Mesendoderm (in vitro differentiated cells): ENCODE data around the gene IFNL1.

Experiments used
- DNase-seq: peaks from one replicate; pipeline ENCODE4 v3.0.0; 2013
- H2AK5ac ChIP-seq: 2 replicates; pipeline ENCODE4 v1.6.1; 2013; ENCODE audit warnings: low read length, inconsistent platforms
- H2BK120ac ChIP-seq: 2 replicates; pipeline ENCODE4 v1.6.1; 2013; ENCODE audit warnings: low read depth, mild to moderate bottlenecking, low read length, moderate library complexity, mixed read lengths
- H2BK15ac ChIP-seq: replicated peaks from 2 replicates; pipeline ENCODE4 v1.6.1; 2013; ENCODE audit warnings: low read depth, mild to moderate bottlenecking, moderate library complexity
- H2BK5ac ChIP-seq: 2 replicates; pipeline ENCODE4 v1.6.1; 2013; ENCODE audit warnings: low read length, inconsistent platforms
- H3K18ac ChIP-seq: 2 replicates; pipeline ENCODE4 v1.6.1; 2013; ENCODE audit warnings: mild to moderate bottlenecking, low read length, mixed read lengths
- H3K23ac ChIP-seq: one replicate; pipeline ENCODE4 v1.6.1; 2013; ENCODE audit warnings: low read length
- H3K27ac ChIP-seq: 2 replicates; pipeline ENCODE4 v1.5.1; 2013; ENCODE audit warnings: low read depth, mild to moderate bottlenecking, inconsistent platforms, low read length, moderate library complexity
- H3K27me3 ChIP-seq: 2 replicates; pipeline ENCODE4 v1.6.1; 2013; ENCODE audit warnings: low read length, control low read depth, mild to moderate bottlenecking, inconsistent platforms; ENCODE audit not compliant: insufficient read depth, poor library complexity
- H3K36me3 ChIP-seq: 2 replicates; pipeline ENCODE4 v1.6.1; 2013; ENCODE audit warnings: low read length, inconsistent platforms; ENCODE audit not compliant: control insufficient read depth, insufficient read depth
- H3K4ac ChIP-seq: one replicate; pipeline ENCODE4 v1.6.1; 2013; ENCODE audit warnings: low read depth, mild to moderate bottlenecking, low read length, moderate library complexity
- H3K4me1 ChIP-seq: 2 replicates; pipeline ENCODE4 v1.6.1; 2013; ENCODE audit warnings: low read depth, low read length, inconsistent platforms; ENCODE audit not compliant: control insufficient read depth
- H3K4me2 ChIP-seq: 2 replicates; pipeline ENCODE4 v1.6.1; 2013; ENCODE audit warnings: low read length
- H3K4me3 ChIP-seq: 2 replicates; pipeline ENCODE4 v1.5.1; 2013; ENCODE audit warnings: mild to moderate bottlenecking, low read length
- H3K56ac ChIP-seq: one replicate; pipeline ENCODE4 v1.6.1; 2013; ENCODE audit warnings: low read length
- H3K79me1 ChIP-seq: 2 replicates; pipeline ENCODE4 v1.6.1; 2013; ENCODE audit warnings: low read length, inconsistent platforms
- H3K79me2 ChIP-seq: 2 replicates; pipeline ENCODE4 v1.6.1; 2013; ENCODE audit warnings: mild to moderate bottlenecking, low read length; ENCODE audit not compliant: control insufficient read depth, insufficient read depth
- H3K9ac ChIP-seq: 2 replicates; pipeline ENCODE4 v1.6.1; 2013; ENCODE audit warnings: low read length, inconsistent platforms
- H4K5ac ChIP-seq: one replicate; pipeline ENCODE4 v1.6.1; 2013; ENCODE audit warnings: low read length
- H4K8ac ChIP-seq: one replicate; pipeline ENCODE4 v1.6.1; 2013; ENCODE audit warnings: low read depth, mild to moderate bottlenecking, control low read depth, low read length, moderate library complexity
- WGBS: extraction: QIAGEN DNeasy Blood & Tissue Kit; methylation state at CpG from one replicate; pipeline ENCODE4 v1.1.7; 2013; ENCODE audit warnings: low lambda C conversion rate, missing lambda C conversion rate; ENCODE audit not compliant: insufficient coverage; ENCODE audit errors: extremely low coverage; 5-methylcytosine and 5-hydroxymethylcytosine counted together

Gene IFNL1

DNA sequence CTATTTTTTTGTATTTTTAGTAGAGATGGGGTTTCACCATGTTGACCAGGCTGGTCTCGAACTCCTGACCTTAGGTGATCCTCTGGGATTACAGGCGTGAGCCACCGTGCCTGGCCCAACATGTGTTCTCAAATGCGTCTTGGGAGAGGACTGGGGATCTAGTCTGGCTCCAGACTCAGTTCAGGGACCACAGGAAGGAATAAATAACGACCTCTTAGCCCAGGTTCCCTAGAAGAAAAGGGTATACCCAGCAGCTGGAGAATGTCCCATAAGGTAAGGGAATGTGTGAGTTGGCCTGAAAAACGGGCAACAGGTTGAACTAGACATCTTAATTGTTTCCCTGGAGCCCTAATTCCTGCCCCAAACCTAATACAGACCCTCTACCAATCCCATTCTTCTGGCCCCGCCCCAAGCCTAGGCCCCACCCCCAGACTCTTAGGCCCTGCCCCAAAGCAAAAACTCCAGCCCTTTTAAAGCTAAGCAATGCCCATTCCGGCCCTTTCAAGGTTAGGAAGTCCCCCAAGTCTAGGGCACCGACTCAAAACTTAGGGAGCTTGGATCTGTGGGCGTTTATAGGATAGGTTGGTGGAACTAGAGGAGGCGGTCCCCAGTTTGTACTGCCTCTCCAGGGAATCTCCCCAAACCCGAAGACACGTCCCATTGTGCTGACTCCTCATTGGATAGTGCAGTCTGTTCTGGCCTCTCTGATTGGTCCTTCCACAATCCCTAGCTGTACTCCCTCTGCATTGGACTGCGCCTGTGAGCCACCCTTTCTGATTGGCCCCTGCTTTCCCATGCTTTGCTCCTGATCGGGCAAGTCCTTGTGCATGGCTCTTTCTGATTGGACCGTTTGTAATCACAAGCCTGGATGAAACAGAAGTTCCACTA is 29.8 kb downstream of the IFNL1 start:
- Histone ChIP-seq H3K79me1 (no peaks in the 10 kb centered on the region), H4K8ac (no peak overlapping the region), H4K5ac (no peak overlapping the region), H2AK5ac (no peak overlapping the region), H3K18ac (no peak overlapping the region), H3K4me2 (no peak overlapping the region), H3K27ac (no peak overlapping the region), H3K9ac (no peak overlapping the region), H3K23ac (no peak overlapping the region), H3K4me3 (no peak overlapping the region), H3K4ac (no peak overlapping the region), H3K79me2 (no peaks in the 10 kb centered on the region), H3K36me3 (no peaks in the 10 kb centered on the region), H2BK5ac (no peak overlapping the region), H3K56ac (no peak overlapping the region), H2BK120ac (no peak overlapping the region), H2BK15ac (no peak overlapping the region), H3K4me1 (no peaks in the 10 kb centered on the region), H3K27me3 (no peaks in the 10 kb centered on the region)
- no CpG with 5 or more reads among the region's 16 CpGs for WGBS
- peak; percentile 58 for DNase-seq

DNA sequence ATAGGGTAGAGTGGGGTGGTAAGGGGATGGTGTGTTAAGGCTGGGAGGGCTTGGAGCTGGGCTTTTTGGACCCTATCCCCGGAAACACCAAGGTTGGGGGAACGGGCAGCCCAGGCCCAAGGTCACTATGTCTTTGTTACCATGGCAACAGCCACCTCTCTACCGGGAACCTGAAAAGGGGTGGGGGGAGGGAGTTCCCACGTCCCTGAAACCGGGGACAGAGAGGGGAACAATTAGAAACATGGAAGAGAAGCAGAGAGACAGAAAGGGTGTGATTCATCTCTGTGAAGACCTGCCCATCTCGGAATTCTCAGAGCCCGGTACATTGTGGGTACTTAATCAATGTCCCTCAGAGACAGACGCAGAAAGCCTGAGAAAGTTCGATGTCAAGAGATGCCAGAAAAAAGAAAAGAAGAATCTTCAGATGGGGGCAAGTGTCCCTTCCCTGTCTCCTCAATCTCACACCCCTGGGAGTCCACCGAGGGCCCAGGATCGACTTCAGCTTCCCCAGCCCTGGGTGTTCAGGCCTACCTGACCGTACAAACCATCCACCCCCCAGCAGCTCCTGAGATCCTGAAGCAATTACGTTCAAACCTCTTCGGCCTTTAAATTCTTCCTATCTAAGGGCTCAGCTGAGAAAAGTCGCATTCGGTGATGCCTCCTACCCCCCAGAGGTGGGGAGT is 31.3 kb downstream of the IFNL1 start:
- DNase-seq, result no peak
- no peak overlapping the region for H3K23ac ChIP-seq
- H3K18ac ChIP-seq, result no peak overlapping the region
- H3K4ac ChIP-seq, result no peak overlapping the region
- H3K9ac ChIP-seq, result peak overlapping the region; percentile 21
- H3K36me3 ChIP-seq, result no peaks in the 10 kb centered on the region
- no peaks in the 10 kb centered on the region for H3K79me2 ChIP-seq
- H4K5ac ChIP-seq, result no peak overlapping the region
- no peak overlapping the region for H2AK5ac ChIP-seq
- no peak overlapping the region for H4K8ac ChIP-seq
- H2BK15ac ChIP-seq, result no peak overlapping the region
- WGBS, result no CpG with 5 or more reads among the region's 16 CpGs
- no peaks in the 10 kb centered on the region for H3K79me1 ChIP-seq
- H2BK120ac ChIP-seq, result no peak overlapping the region
- H3K56ac ChIP-seq, result peak overlapping the region; percentile 39
- H3K27me3 ChIP-seq, result no peaks in the 10 kb centered on the region
- H3K4me2 ChIP-seq, result no peak overlapping the region
- no peak overlapping the region for H2BK5ac ChIP-seq
- H3K4me1 ChIP-seq, result no peaks in the 10 kb centered on the region
- no peak overlapping the region for H3K27ac ChIP-seq
- no peak overlapping the region for H3K4me3 ChIP-seq

DNA sequence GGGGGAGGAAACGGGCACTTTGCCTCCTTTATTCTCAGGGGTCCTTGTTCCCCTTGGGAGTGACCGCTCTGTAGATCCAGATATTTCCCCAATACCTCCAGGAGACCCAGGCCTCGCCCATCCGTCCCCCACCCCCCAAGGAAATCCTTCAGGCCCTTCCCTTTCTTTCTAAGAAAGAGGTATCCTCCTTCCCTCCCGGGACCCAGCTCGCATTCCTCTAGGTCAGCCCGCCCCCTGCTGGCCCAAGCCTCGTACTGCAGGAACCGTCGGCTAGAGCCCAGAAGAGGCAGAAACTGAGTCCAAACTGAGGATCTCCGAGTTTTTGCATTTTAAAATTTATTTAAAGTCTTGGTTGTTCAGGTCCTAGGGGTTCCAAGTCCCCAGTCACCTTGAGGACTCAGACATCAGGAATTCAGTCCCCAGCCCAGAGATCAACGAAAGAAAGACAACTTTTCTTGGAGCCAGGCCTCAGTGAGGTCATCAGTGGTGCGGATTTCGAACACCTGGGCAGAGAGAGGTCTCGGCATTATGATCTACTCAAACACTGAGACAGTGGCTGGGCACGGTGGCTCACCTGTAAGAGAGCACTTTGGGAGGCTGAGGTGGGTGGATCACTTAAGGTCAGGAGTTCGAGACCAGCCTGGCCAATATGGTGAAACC is 32.0 kb downstream of the IFNL1 start:
- no peak overlapping the region for H3K4me2 ChIP-seq
- no peak overlapping the region for H2BK120ac ChIP-seq
- no CpG with 5 or more reads among the region's 17 CpGs for WGBS
- H3K27ac ChIP-seq, result no peak overlapping the region
- H2BK5ac ChIP-seq, result no peak overlapping the region
- H3K4me3 ChIP-seq, result no peak overlapping the region
- H3K23ac ChIP-seq, result no peak overlapping the region
- H3K79me2 ChIP-seq, result no peaks in the 10 kb centered on the region
- no peak overlapping the region for H4K8ac ChIP-seq
- peak; percentile 78 for DNase-seq
- H3K4me1 ChIP-seq, result no peaks in the 10 kb centered on the region
- peak overlapping the region; percentile 21 for H3K9ac ChIP-seq
- no peaks in the 10 kb centered on the region for H3K27me3 ChIP-seq
- H2BK15ac ChIP-seq, result no peak overlapping the region
- H3K4ac ChIP-seq, result no peak overlapping the region
- no peak overlapping the region for H4K5ac ChIP-seq
- no peaks in the 10 kb centered on the region for H3K79me1 ChIP-seq
- H3K56ac ChIP-seq, result peak overlapping the region; percentile 39
- no peaks in the 10 kb centered on the region for H3K36me3 ChIP-seq
- H3K18ac ChIP-seq, result no peak overlapping the region
- H2AK5ac ChIP-seq, result no peak overlapping the region

DNA sequence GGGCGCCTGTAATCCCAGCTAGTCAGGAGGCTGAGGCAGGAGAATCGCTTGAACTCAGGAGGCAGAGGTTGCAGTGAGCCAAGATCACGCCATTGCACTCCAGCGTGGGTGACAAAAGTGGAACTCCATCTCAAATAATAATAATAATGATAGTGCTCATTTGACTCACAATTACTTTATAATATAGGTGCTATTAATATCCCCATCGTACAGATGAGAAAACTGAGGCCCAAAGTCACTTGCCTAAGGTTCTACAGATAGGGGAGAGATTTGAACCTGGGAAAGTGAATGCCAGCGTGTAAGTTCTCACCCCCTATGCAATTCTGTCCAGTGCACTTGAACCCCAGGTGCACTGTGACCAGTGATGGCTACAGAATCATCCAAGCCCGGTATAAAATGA is 33.7 kb downstream of the IFNL1 start:
- no peak overlapping the region for H2AK5ac ChIP-seq
- no peaks in the 10 kb centered on the region for H3K79me2 ChIP-seq
- WGBS, result no CpG with 5 or more reads among the region's 7 CpGs
- no peak for DNase-seq
- H2BK15ac ChIP-seq, result no peak overlapping the region
- no peak overlapping the region for H3K9ac ChIP-seq
- H3K4me1 ChIP-seq, result no peaks in the 10 kb centered on the region
- H4K8ac ChIP-seq, result no peak overlapping the region
- no peak overlapping the region for H3K4me2 ChIP-seq
- H3K4ac ChIP-seq, result no peak overlapping the region
- no peak overlapping the region for H2BK5ac ChIP-seq
- no peak overlapping the region for H3K23ac ChIP-seq
- no peaks in the 10 kb centered on the region for H3K79me1 ChIP-seq
- H3K4me3 ChIP-seq, result no peak overlapping the region
- H3K36me3 ChIP-seq, result no peaks in the 10 kb centered on the region
- no peak overlapping the region for H3K27ac ChIP-seq
- H3K56ac ChIP-seq, result no peak overlapping the region
- no peak overlapping the region for H4K5ac ChIP-seq
- no peaks in the 10 kb centered on the region for H3K27me3 ChIP-seq
- no peak overlapping the region for H3K18ac ChIP-seq
- no peak overlapping the region for H2BK120ac ChIP-seq

DNA sequence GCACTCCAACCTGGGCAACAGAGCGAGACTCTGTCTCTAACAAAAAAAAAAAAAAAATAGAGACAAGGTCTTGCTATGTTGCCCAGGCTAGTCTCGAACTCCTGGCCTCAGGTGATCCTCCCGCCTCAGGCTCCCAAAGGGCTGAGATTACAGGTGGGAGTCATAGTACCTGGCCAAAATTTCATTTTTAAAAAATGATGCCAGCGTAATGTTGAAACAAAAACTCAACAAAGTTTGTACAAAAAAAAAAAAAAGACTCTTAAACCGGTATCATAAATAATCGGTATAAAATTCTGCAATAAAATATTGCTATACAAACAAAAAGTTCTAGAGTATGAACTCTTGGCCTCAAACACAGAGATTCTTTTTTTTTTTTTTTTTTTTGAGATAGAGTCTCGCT is 36.1 kb downstream of the IFNL1 start:
- no CpG with 5 or more reads among the region's 7 CpGs for WGBS

More for the DNA sequence above, 36.1 kb downstream of the IFNL1 start:
- Histone ChIP-seq H3K23ac (no peak overlapping the region), H3K9ac (no peak overlapping the region), H3K4me2 (no peak overlapping the region), H4K5ac (no peak overlapping the region), H2BK15ac (no peak overlapping the region), H3K27ac (no peak overlapping the region), H3K27me3 (no peaks in the 10 kb centered on the region), H2BK120ac (no peak overlapping the region), H3K79me1 (no peaks in the 10 kb centered on the region), H3K79me2 (no peaks in the 10 kb centered on the region), H3K4me3 (no peak overlapping the region), H2BK5ac (no peak overlapping the region), H3K36me3 (no peaks in the 10 kb centered on the region), H3K4ac (no peak overlapping the region), H3K56ac (no peak overlapping the region), H3K4me1 (no peaks in the 10 kb centered on the region), H4K8ac (no peak overlapping the region), H3K18ac (no peak overlapping the region), H2AK5ac (no peak overlapping the region)
- no peak for DNase-seq
